ENCODE results near the gene FSIP1.

Gene FSIP1

GRCh38 chr15:39591141-39591895, 191.3 kb downstream of the FSIP1 start:
- no peak for DNase-seq

GRCh38 chr15:39589815-39590644, 192.6 kb downstream of the FSIP1 start:
- DNase-seq, result no peak

- DNase-seq, result no peak
These were observed 193.3 kb downstream of the FSIP1 start for GRCh38 chr15:39589193-39589814.

DNA sequence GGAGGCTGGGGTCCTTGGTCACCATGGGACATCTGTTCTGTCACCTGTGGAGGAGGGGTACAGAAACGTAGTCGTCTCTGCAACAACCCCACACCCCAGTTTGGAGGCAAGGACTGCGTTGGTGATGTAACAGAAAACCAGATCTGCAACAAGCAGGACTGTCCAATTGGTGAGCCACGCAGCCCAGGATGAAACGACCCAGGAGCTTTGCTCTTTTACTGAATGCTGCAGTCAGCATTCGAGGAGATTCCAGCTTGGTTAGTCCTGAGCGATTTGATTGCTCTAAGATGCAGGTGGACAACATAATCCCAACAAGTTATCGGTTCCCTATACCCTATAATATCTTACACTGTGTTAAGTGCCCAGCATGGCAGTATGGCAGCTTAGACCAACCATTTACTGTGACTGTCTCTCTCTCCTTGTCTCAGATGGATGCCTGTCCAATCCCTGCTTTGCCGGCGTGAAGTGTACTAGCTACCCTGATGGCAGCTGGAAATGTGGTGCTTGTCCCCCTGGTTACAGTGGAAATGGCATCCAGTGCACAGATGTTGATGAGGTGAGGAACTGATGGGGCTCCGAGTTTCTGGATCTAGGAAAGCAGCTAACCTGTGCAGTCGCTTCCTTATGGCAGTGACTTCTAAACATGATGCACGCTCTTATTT, 194.0 kb downstream of the FSIP1 start:
- DNase-seq, result no peak

GRCh38 chr15:39587731-39588530, 194.7 kb downstream of the FSIP1 start:
- DNase-seq, result no peak

- no peak for DNase-seq
These were observed 195.4 kb downstream of the FSIP1 start for GRCh38 chr15:39587096-39587721.

- DNase-seq, result peak; percentile 14
These were observed 196.1 kb downstream of the FSIP1 start for GRCh38 chr15:39586387-39587095.

- no peak for DNase-seq
These were observed 196.8 kb downstream of the FSIP1 start for GRCh38 chr15:39585871-39586301.

DNA sequence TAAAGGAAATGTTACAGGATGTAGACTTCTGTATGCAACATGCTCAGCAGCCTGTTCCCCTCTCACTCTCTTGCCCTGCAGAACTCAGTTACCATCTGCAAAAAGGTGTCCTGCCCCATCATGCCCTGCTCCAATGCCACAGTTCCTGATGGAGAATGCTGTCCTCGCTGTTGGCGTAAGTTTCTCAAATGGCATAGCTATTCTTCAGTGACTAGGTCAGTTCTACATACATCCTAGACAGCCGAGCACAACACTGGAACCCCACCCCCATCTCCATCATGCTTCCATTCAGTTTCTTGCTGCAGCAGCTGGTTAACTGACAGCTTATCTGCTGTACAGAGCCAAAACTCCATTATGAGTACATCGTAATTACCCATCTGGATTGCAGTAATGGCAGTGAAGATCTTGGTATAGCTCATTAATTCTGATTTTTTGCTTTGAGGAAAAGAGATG, 197.2 kb downstream of the FSIP1 start:
- DNase-seq, result no peak

GRCh38 chr15:39584662-39585388, 197.8 kb downstream of the FSIP1 start:
- DNase-seq, result no peak

- DNase-seq, result no peak
These were observed 198.4 kb downstream of the FSIP1 start for GRCh38 chr15:39584266-39584659.

DNA sequence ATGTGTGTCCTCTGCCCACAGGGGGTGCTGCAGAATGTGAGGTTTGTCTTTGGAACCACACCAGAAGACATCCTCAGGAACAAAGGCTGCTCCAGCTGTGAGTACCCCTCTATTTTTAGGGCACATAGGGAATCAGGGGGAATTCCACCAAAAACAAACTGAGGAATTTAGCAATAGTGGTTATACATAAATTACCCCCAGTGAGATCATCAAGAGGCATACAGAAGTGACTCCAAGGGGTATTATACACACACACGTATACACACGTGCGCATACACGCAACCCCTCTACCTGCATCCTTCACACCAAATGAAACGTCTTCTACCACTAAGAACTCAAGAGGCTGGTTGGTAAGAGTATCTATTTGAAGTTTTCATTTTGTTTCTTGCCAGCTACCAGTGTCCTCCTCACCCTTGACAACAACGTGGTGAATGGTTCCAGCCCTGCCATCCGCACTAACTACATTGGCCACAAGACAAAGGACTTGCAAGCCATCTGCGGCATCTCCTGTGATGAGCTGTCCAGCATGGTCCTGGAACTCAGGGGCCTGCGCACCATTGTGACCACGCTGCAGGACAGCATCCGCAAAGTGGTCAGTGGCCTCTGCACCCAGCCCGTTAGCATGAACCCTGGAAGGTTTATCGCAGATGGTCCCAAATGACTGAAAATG, 198.9 kb downstream of the FSIP1 start:
- peak; percentile 42 for DNase-seq

- DNase-seq, result no peak
These were observed 199.6 kb downstream of the FSIP1 start for GRCh38 chr15:39582977-39583595.

DNA sequence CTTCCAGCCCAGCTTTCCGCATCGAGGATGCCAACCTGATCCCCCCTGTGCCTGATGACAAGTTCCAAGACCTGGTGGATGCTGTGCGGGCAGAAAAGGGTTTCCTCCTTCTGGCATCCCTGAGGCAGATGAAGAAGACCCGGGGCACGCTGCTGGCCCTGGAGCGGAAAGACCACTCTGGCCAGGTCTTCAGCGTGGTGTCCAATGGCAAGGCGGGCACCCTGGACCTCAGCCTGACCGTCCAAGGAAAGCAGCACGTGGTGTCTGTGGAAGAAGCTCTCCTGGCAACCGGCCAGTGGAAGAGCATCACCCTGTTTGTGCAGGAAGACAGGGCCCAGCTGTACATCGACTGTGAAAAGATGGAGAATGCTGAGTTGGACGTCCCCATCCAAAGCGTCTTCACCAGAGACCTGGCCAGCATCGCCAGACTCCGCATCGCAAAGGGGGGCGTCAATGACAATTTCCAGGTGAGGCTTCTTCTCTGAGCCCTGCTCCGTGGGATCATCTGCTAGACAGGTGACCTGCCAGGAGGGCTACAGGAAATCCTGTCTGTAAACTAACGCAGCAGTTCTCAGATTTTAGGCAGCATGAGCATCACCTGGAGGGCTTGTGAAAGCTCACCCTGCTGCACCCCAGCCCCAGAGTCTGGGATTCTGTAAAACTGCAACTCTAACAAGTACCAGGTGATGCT, 200.2 kb downstream of the FSIP1 start:
- peak; percentile 35 for DNase-seq

GRCh38 chr15:39581793-39582285, 200.8 kb downstream of the FSIP1 start:
- DNase-seq, result peak; percentile 86

GRCh38 chr15:39581242-39581792, 201.3 kb downstream of the FSIP1 start:
- no peak for DNase-seq

GRCh38 chr15:39580485-39581241, 202.0 kb downstream of the FSIP1 start, which contains the start of gene THBS1:
Gene THBS1 (plus strand): TSS chr15:39581079. CDS start chr15:39581858, 779 bp downstream.
- DNase-seq, result peak; percentile 83

Data from DMS53 (cell line).